Fibroblast of the aortic adventitia (primary cell): ENCODE results near the gene MYOM3. TPM values are rescaled to one million over a fixed set of nuclear protein-coding genes. Genes with fewer than 3 reads are reported as not detected.

ENCODE experiments used
- DNase-seq: peaks from one replicate; pipeline ENCODE4 v3.0.0-alpha.2; 2010; ENCODE audit warnings: low read depth
- H3K4me3 ChIP-seq: 2 replicates; pipeline ENCODE4 v1.5.1; 2011; ENCODE audit warnings: low read depth, mild to moderate bottlenecking, control low read depth, low read length, moderate library complexity
- CTCF ChIP-seq: IDR thresholded peaks from 2 replicates; pipeline ENCODE4 v1.5.1; 2011; ENCODE audit warnings: mild to moderate bottlenecking, low read length, control low read depth, inconsistent platforms; ENCODE audit not compliant: insufficient read depth
- total RNA-seq: library from RNA; depleted of rRNA; stranded (reverse); fragments of >200 nt; gene quantifications from 2 replicates; pipeline ENCODE4 v1.2.3, GENCODE V29; 2012; ENCODE audit warnings: low replicate concordance

The MYOM3 gene
- total RNA-seq, 1 donor, result under 0.01 TPM

GRCh38 chr1:24154215-24154614 lies 42.3 kb upstream of the MYOM3 start:
- no peak for DNase-seq
- no peak for TF ChIP-seq CTCF
- no peak overlapping the region for H3K4me3 ChIP-seq

- no peak for DNase-seq
- H3K4me3 ChIP-seq, result no peak overlapping the region
- no peak for TF ChIP-seq CTCF
These were observed 40.9 kb upstream of the MYOM3 start for GRCh38 chr1:24152631-24153494.

GRCh38 chr1:24151175-24151533 lies 39.2 kb upstream of the MYOM3 start:
- TF ChIP-seq CTCF, result no peak
- no peak for DNase-seq
- H3K4me3 ChIP-seq, result no peak overlapping the region

GRCh38 chr1:24150234-24151174 lies 38.6 kb upstream of the MYOM3 start:
- peak; percentile 89 for TF ChIP-seq CTCF
- H3K4me3 ChIP-seq, result peak overlapping the region; percentile 19
- peak; percentile 75 for DNase-seq

GRCh38 chr1:24149866-24150233 lies 37.9 kb upstream of the MYOM3 start:
- DNase-seq, result peak; percentile 81
- TF ChIP-seq CTCF, result no peak
- peak overlapping the region; percentile 19 for H3K4me3 ChIP-seq

GRCh38 chr1:24147816-24148215 lies 35.9 kb upstream of the MYOM3 start:
- H3K4me3 ChIP-seq, result no peak overlapping the region
- DNase-seq, result no peak
- TF ChIP-seq CTCF, result no peak
